Epidermal melanocyte (primary cell): ENCODE measurements around the gene ACSS1.

Source experiments
- DNase-seq: peaks from one replicate; pipeline ENCODE4 v3.0.0; 2011; ENCODE audit warnings: low spot score; ENCODE audit not compliant: insufficient read length

Gene ACSS1

GRCh38 chr20:24960302-24960801, 97.6 kb downstream of the ACSS1 start:
- no peak for DNase-seq

- DNase-seq: no peak
These were observed 98.2 kb downstream of the ACSS1 start for GRCh38 chr20:24959591-24960301.

GRCh38 chr20:24958506-24959385, 99.2 kb downstream of the ACSS1 start:
- no peak for DNase-seq

- DNase-seq: no peak
These were observed 100.5 kb downstream of the ACSS1 start for GRCh38 chr20:24957326-24958016.
